PC-3 (cell line): ENCODE data around the gene ZNF830.

ENCODE experiments used
- CTCF ChIP-seq: fragments of 300-600 bp; sonication (generic); conservative IDR thresholded peaks from 2 replicates; pipeline ENCODE4 v1.5.1; 2017; ENCODE audit warnings: antibody characterized with exemption, low read depth, mild to moderate bottlenecking, low read length
- EZH2 ChIP-seq: fragments of 300-600 bp; sonication (generic); IDR thresholded peaks from one replicate; pipeline ENCODE4 v1.6.1; 2017; ENCODE audit warnings: antibody characterized with exemption, mild to moderate bottlenecking, low read length; ENCODE audit not compliant: unreplicated experiment

GRCh38 chr17:35010093-35010492, 48.8 kb downstream of the ZNF830 start:
- TF ChIP-seq CTCF, result no peak
- TF ChIP-seq EZH2, result no peak
